Fibroblast of skin of back (primary cell): ENCODE measurements around the gene TRPM2.
"Not testable (repeated sequence)": the region's sequence is repeated elsewhere in the genome, so short reads cannot be mapped to it uniquely, and the experiment has no call there.

ENCODE experiments used
- DNase-seq: peaks from one replicate; pipeline ENCODE4 v3.0.0-alpha.2; 2013

Gene TRPM2

GRCh38 chr21:44335266-44336059 lies 18.0 kb upstream of the TRPM2 start:
- no peak for DNase-seq

GRCh38 chr21:44337449-44337848 lies 16.0 kb upstream of the TRPM2 start:
- no peak for DNase-seq

- peak; percentile 64 for DNase-seq
Observed at GRCh38 chr21:44337941-44338895, 15.2 kb upstream of the TRPM2 start.

- DNase-seq = peak; percentile 92
Observed at GRCh38 chr21:44338971-44339910, 14.2 kb upstream of the TRPM2 start, which contains the start of gene CFAP410. Gene CFAP410 (minus strand): TSS chr21:44339390. CDS start chr21:44339194, 196 bp downstream.

- not testable (repeated sequence) for DNase-seq
Observed at GRCh38 chr21:44341726-44342458, 11.5 kb upstream of the TRPM2 start.

GRCh38 chr21:44342981-44343380 lies 10.4 kb upstream of the TRPM2 start:
- not testable (repeated sequence) for DNase-seq

GRCh38 chr21:44344541-44345183 lies 8.8 kb upstream of the TRPM2 start:
- no peak for DNase-seq

GRCh38 chr21:44345495-44345894 lies 7.9 kb upstream of the TRPM2 start:
- no peak for DNase-seq

GRCh38 chr21:44347911-44348451 lies 5.4 kb upstream of the TRPM2 start:
- DNase-seq = no peak

- DNase-seq = no peak
Observed at GRCh38 chr21:44348861-44349260, 4.6 kb upstream of the TRPM2 start.

- no peak for DNase-seq
Observed at GRCh38 chr21:44349416-44349846, 4.0 kb upstream of the TRPM2 start.

- no peak for DNase-seq
Observed at GRCh38 chr21:44349847-44350772, 3.3 kb upstream of the TRPM2 start.

GRCh38 chr21:44350773-44351481 lies 2.5 kb upstream of the TRPM2 start:
- no peak for DNase-seq

- no peak for DNase-seq
Observed at GRCh38 chr21:44351535-44352252, 1.7 kb upstream of the TRPM2 start.

GRCh38 chr21:44352253-44352860 lies 1.1 kb upstream of the TRPM2 start:
- DNase-seq = no peak

GRCh38 chr21:44354001-44354405 lies 582 bp downstream of the TRPM2 start:
- DNase-seq = no peak
